Measurements from ENCODE around the gene CSNK1D. TPM values are rescaled to one million over a fixed set of nuclear protein-coding genes. Genes with fewer than 3 reads are reported as not detected.

The CSNK1D gene
- total and polyA plus RNA-seq, 2 experiments from 2014 or later = 55.3 to 66.4 TPM

- H3K79me2 ChIP-seq (replicated peaks; ENCODE audit: insufficient read depth) = no peaks in the 10 kb centered on the region
- no peaks in the 10 kb centered on the region for H3K36me3 ChIP-seq (ENCODE audit: insufficient read depth)
- H3K4me3 ChIP-seq = no peak overlapping the region
- no peaks in the 10 kb centered on the region for H3F3A ChIP-seq (replicated peaks; ENCODE audit: low read depth)
- peaks cover 2% of the 10 kb centered on the region; the same call in 1 of the 2 replicates for H4K20me1 ChIP-seq (replicated peaks; ENCODE audit: insufficient read depth)
- Mint-ChIP-seq H3K4me1 (no peaks in the 10 kb centered on the region), H3K27ac (no peak overlapping the region), H3K36me3 (ENCODE audit: low read depth) (peaks cover 12% of the 10 kb centered on the region; the same call in 2 of the 3 replicates), H3K4me3 (no peak overlapping the region), H3K9me3 (no peaks in the 10 kb centered on the region; the same call in 2 of the 3 replicates), H3K27me3 (ENCODE audit: insufficient read depth, low read depth, poor library complexity) (peaks cover 1% of the 10 kb centered on the region)
- no peak overlapping the region for H3K27ac ChIP-seq (ENCODE audit: low read depth)
- no peak for DNase-seq (ENCODE audit: low spot score)
- TF ChIP-seq POLR2AphosphoS5 (IDR thresholded peaks at IDR 0.05; ENCODE audit: low read depth) (no peak), REST (IDR thresholded peaks at IDR 0.05; ENCODE audit: unreplicated experiment) (no peak), EZH2phosphoT487 (IDR thresholded peaks at IDR 0.05; ENCODE audit: unreplicated experiment) (no peak), ZNF462 (CRISPR knock-in tag; IDR thresholded peaks at IDR 0.05) (no peak), JUNB (IDR thresholded peaks at IDR 0.05; ENCODE audit: unreplicated experiment) (no peak), ZNF114 (CRISPR knock-in tag; IDR thresholded peaks at IDR 0.05) (no peak)
- no peaks in the 10 kb centered on the region for H3K9me2 ChIP-seq (ENCODE audit: insufficient read depth)
- no peak for ATAC-seq
- H3K4me2 ChIP-seq = no peak overlapping the region
- no peak overlapping the region for H2AFZ ChIP-seq
- no peaks in the 10 kb centered on the region for H3K27me3 ChIP-seq (ENCODE audit: insufficient read depth)
- no peaks in the 10 kb centered on the region for H3K4me1 ChIP-seq (ENCODE audit: insufficient read depth)
Measured at GRCh38 chr17:82195675-82196672, 77.5 kb downstream of the CSNK1D start.
